Heart left ventricle (tissue), 16 donors: ENCODE results near the gene PSMG3. TPM values are rescaled to one million over a fixed set of nuclear protein-coding genes. Genes with fewer than 3 reads are reported as not detected.

ENCODE experiments used
- ATAC-seq, 4 donors: fragments of 200-7000 bp; cut with Tn5 transposase; one replicate each; pipeline ENCODE4 v1.9.1; 2020 to 2022; ENCODE audit warnings: moderate library complexity in 4 of 4, mild to moderate bottlenecking in 3 of 4, moderate number of reproducible peaks in 1 of 4
- DNase-seq, 5 donors: peaks; one replicate each; pipeline ENCODE4 v3.0.0-alpha.2; 2020
- H3K27ac ChIP-seq, 12 donors: fragments of 200-600 bp; sonication (generic) in 4 of 12; one replicate each; pipeline versions ENCODE4 v1.5.0 to v1.8.0; 2016 to 2022; ENCODE audit warnings: mild to moderate bottlenecking in 2 of 12
- H3K27me3 ChIP-seq, 9 donors: fragments of 200-600 bp; sonication (generic) in 2 of 9; one replicate each; pipeline versions ENCODE4 v1.5.1 to v1.8.0; 2016 to 2022; ENCODE audit warnings: mild to moderate bottlenecking in 3 of 9
- H3K36me3 ChIP-seq, 9 donors: fragments of 200-600 bp; sonication (generic) in 2 of 9; one replicate each; pipeline versions ENCODE4 v1.5.0 to v1.8.0; 2018 to 2022; ENCODE audit warnings: mild to moderate bottlenecking in 2 of 9
- H3K4me1 ChIP-seq, 12 donors: fragments of 200-600 bp; sonication (generic) in 4 of 12; one replicate each; pipeline versions ENCODE4 v1.5.0 to v1.8.0; 2016 to 2022; ENCODE audit warnings: mild to moderate bottlenecking in 3 of 12
- H3K4me3 ChIP-seq, 12 donors: fragments of 200-600 bp; sonication (generic) in 4 of 12; one replicate each; pipeline versions ENCODE4 v1.5.0 to v1.8.0; 2017 to 2022; ENCODE audit warnings: mild to moderate bottlenecking in 9 of 12, moderate library complexity in 4 of 12
- H3K9me3 ChIP-seq, 12 donors: fragments of 200-600 bp; sonication (generic) in 4 of 12; one replicate each; pipeline versions ENCODE4 v1.5.0 to v1.8.0; 2016 to 2022; ENCODE audit warnings: mild to moderate bottlenecking in 1 of 12
- POLR2A ChIP-seq, 2 donors: fragments of 450-650 bp; IDR thresholded peaks; one replicate each; pipeline ENCODE4 v1.6.1; 2017; ENCODE audit warnings: antibody characterized with exemption in 2 of 2, mild to moderate bottlenecking in 2 of 2, moderate library complexity in 2 of 2
- WGBS, 4 donors: extraction: QIAGEN DNeasy Blood & Tissue Kit in 2 of 4; methylation state at CpG; one replicate each; pipeline versions ENCODE4 v1.1.5 to v1.1.7; 2013 to 2018; 5-methylcytosine and 5-hydroxymethylcytosine counted together
- intact Hi-C, 10 donors: fragments of 100-400 bp; cut with DNase I; formaldehyde crosslinking; loops; one replicate each; pipeline versions ENCODE4 v1.11.1 to v1.14.2; 2022
- polyA plus RNA-seq, 2 donors: library from polyadenylated mRNA; stranded (reverse); fragments of 200-250 nt; gene quantifications; one replicate each; pipeline ENCODE4 v1.2.3, GENCODE V29; 2013
- total RNA-seq, 9 donors: library from RNA; depleted of rRNA in 2 of 9; stranded (reverse); fragments of >200 nt in 2 of 9; fragmentation: NEBNext Ultra II Directional in 3 of 9; extraction: Animal tissue kit (Norgen Biotek cat#: 25700) in 3 of 9; gene quantifications; one replicate each; pipeline versions ENCODE4 v1.1.0 to v1.2.4, GENCODE V29; 2016 to 2023
- TF ChIP-seq, protein P1 (sequence below), 12 donors: fragments of 200-600 bp; sonication (generic) in 4 of 12; IDR thresholded peaks; one replicate each; pipeline versions ENCODE4 v1.5.0 to v1.8.0; 2018 to 2022; ENCODE audit warnings: antibody characterized with exemption in 12 of 12, mild to moderate bottlenecking in 5 of 12
- donor health status: ischemic (EF 13 %, LVEDD 7.1; RV severe dilation, severe dysfunction).
- donor health status: healthy with polysubstance abuse.
- donor health status: DM: no; HTN: yes; CAD: no.
- donor health status: DM: no; HTN: no; CAD: no.
- donor health status: ischemic (EF 25% LVEDD 6.9; RV normal size, moderate dysfunction).
- donor health status: ischemic (EF 25% LVEDD 5.7; RV mildly dilated, moderate dysfunction).
- donor health status: healthy.
- donor health status: DM: yes; HTN: yes; CAD: no.
- donor health status: ischemic (EF 35%, LVEDD 5.7; RV mildly dilated, moderate dysfunction).
- donor health status: nonischemic (EF 11% LVEDD 7.7; RV severe dilation, severe dysfunction).
- donor health status: DM: yes; HTN: yes; CAD: no.
- donor health status: PGD.
- donor health status: ischemic (EF 29% LVEDD 5.4; RV normal size, mild dysfunction).
- donor health status: nonischemic (EF 23%, LVEDD 6.1; RV moderate dilation, normal function).

Gene PSMG3
- total and polyA plus RNA-seq, 11 donors = 7.3 to 36.5 (median 13.8) TPM

DNA sequence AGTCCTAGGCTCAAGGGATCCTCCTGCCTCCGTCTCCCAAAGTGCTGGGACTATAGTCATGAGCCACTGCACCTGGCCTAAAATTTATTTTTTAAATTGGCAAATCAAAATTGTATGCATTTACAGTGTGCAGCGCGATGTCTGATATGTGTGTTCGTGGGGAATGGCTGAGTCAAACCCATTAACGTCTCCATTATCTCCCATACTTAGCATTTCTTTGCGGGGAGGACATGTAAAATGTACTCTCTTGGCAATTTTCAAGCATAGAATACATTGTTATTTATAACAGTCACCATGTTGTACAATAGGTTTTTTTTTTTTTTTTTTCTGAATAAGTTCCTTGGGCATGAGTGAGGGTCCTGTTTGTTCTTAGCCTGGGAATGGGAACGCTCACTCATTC, 17.6 kb downstream of the PSMG3 start:
- Histone ChIP-seq H3K4me1 (peaks cover 0 to 16% (median 12%) of the 10 kb centered on the region in 12 donors), H3K27ac (no peak overlapping the region), H3K9me3 (no peaks in the 10 kb centered on the region), H3K36me3 (no peaks in the 10 kb centered on the region), H3K4me3 (no peak overlapping the region), H3K27me3 (peaks cover 0 to 3% (median 0%) of the 10 kb centered on the region in 9 donors)
- DNase-seq = no peak
- no peak for ATAC-seq
- intact Hi-C loops = loop anchor here in 2 of 10 donors (10.0 kb wide), 1 partner anchor 47 kb away; the partner anchor contains the start of gene INTS1 (in 2 of the 2)
- WGBS, 4 donors = 77 to 85% (median 81%) methylated on average over 7 of the region's 7 CpGs
- TF ChIP-seq, protein P1, sequence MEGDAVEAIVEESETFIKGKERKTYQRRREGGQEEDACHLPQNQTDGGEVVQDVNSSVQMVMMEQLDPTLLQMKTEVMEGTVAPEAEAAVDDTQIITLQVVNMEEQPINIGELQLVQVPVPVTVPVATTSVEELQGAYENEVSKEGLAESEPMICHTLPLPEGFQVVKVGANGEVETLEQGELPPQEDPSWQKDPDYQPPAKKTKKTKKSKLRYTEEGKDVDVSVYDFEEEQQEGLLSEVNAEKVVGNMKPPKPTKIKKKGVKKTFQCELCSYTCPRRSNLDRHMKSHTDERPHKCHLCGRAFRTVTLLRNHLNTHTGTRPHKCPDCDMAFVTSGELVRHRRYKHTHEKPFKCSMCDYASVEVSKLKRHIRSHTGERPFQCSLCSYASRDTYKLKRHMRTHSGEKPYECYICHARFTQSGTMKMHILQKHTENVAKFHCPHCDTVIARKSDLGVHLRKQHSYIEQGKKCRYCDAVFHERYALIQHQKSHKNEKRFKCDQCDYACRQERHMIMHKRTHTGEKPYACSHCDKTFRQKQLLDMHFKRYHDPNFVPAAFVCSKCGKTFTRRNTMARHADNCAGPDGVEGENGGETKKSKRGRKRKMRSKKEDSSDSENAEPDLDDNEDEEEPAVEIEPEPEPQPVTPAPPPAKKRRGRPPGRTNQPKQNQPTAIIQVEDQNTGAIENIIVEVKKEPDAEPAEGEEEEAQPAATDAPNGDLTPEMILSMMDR (IDR thresholded peaks at IDR 0.05) = no peak
- TF ChIP-seq POLR2A (IDR thresholded peaks at IDR 0.05) = no peak

GRCh38 chr7:1550846-1551155, 19.0 kb downstream of the PSMG3 start:
- Histone ChIP-seq H3K27me3 (peaks cover 0 to under 1% (median 0%) of the 10 kb centered on the region in 9 donors), H3K4me1 (peaks cover 0 to 16% (median 7%) of the 10 kb centered on the region in 12 donors), H3K4me3 (no peak overlapping the region), H3K9me3 (no peaks in the 10 kb centered on the region), H3K36me3 (no peaks in the 10 kb centered on the region), H3K27ac (no peak overlapping the region)
- 91 to 95% (median 93%) methylated on average over 16 to 17 of the region's 17 CpGs for WGBS, 4 donors
- DNase-seq = no peak
- TF ChIP-seq, protein P1 (IDR thresholded peaks at IDR 0.05) = no peak
- no peak for TF ChIP-seq POLR2A (IDR thresholded peaks at IDR 0.05)
- no peak for ATAC-seq
- intact Hi-C loops = loop anchor here in 2 of 10 donors (10.0 kb wide), 1 partner anchor 46 kb away; the partner anchor contains the start of gene INTS1 (in 2 of the 2)

DNA sequence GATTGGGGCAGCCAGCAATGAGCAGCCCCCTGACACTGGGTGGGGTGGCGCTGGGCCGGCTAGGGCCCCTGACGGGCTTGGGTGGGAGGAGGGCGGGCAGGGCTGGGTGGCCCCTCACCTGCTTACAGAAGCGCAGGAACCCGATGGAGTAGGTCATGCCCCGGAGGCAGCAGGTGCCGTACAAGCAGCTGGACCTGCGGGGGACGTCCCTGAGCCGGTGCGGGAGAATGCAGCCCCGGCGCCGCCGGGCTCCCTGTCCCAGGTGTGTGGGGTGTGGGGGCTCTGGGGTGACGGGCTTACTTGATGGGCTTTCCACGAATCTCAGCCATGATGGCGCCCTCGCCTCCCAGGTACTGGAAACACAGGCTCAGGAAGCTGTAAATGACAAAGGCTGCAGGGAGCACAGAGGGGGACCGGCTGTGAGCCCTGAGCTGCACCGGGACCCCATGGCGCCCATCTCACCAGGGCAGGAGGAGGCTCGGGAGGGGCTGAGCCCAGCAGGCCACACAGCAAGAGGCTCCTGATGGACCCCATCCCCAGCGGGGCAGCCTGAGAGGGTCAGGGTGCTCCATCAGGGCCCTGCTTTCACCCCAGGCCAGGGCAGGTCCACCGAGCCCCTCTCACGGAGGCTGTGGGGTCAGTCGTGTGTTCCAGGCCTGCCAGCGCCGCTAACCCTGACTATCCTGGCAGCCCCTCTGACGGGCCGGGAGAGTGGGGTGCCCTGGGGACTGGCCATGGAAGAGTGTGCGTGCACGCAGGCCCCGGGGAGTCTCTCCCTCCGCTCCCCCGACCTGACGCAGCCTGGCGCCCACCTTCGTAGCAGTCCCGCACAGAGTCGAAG, 19.6 kb downstream of the PSMG3 start:
- peaks cover 0 to 16% (median 6%) of the 10 kb centered on the region in 12 donors for H3K4me1 ChIP-seq
- peak in 2 of 5 donors; percentile 20 to 59 for DNase-seq
- no peak overlapping the region for H3K4me3 ChIP-seq
- ATAC-seq = no peak
- no peak overlapping the region for H3K27ac ChIP-seq
- WGBS, 4 donors = 88 to 93% (median 89%) methylated on average over 23 to 42 of the region's 42 CpGs
- no peaks in the 10 kb centered on the region for H3K36me3 ChIP-seq
- no peaks in the 10 kb centered on the region for H3K9me3 ChIP-seq
- intact Hi-C loops = loop anchor here in 2 of 10 donors (10.0 kb wide), 1 partner anchor 45 kb away; the partner anchor contains the start of gene INTS1 (in 2 of the 2)
- no peaks in the 10 kb centered on the region for H3K27me3 ChIP-seq
- no peak for TF ChIP-seq POLR2A (IDR thresholded peaks at IDR 0.05)

DNA sequence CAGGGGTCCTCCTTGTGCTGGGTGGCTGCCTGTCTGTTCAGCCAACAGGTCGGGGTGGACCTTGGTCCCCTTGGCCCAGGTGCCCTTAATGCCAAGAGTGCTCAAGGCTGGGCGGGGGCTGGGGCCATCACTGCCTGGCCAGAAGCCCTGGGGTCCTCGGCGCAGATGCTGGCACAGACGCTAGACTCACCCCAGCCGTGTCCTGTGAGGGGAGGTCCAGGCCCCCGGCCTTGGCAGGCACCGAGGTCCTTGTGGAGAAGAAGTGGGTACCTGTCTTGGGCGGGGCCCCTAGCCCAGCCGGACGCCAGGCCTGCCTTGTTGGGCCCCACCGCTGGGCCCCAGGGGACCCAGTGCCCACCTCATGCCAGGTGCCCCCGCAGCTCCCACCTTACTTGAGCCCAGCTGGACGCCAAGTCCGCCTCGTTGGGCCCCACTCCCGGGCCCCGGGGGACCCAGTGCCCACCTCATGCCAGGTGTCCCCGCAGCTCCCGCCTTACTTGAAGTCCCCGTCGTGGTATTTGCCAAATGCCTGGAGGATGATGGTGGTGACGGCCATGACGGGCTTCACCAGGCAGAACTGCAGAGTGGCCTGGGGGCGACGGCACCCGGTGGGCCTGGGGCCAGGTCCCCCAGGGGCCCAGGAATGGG, 20.4 kb downstream of the PSMG3 start:
- no peak overlapping the region for H3K4me3 ChIP-seq
- peak in 2 of 5 donors; percentile 20 to 56 for DNase-seq

More for the DNA sequence above, 20.4 kb downstream of the PSMG3 start:
- Histone ChIP-seq H3K27ac (no peak overlapping the region), H3K27me3 (no peaks in the 10 kb centered on the region), H3K9me3 (no peaks in the 10 kb centered on the region), H3K36me3 (peaks cover 0 to 5% (median 0%) of the 10 kb centered on the region in 9 donors), H3K4me1 (peaks cover 0 to 13% (median 5%) of the 10 kb centered on the region in 12 donors)
- no peak for TF ChIP-seq POLR2A (IDR thresholded peaks at IDR 0.05)
- TF ChIP-seq, protein P1 (IDR thresholded peaks at IDR 0.05) = no peak
- WGBS, 4 donors = 88 to 91% (median 89%) methylated on average over 16 to 27 of the region's 27 CpGs
- intact Hi-C loops = loop anchor here in 2 of 10 donors (10.0 kb wide), 1 partner anchor 45 kb away; the partner anchor contains the start of gene INTS1 (in 2 of the 2)
- no peak for ATAC-seq
